ENCODE data around the gene POLR2E. TPM values are rescaled to one million over a fixed set of nuclear protein-coding genes. Genes with fewer than 3 reads are reported as not detected.
A peak's percentile ranks its signal among the peaks of the same experiment; 100 is the strongest.

POLR2E gene
- total and polyA plus RNA-seq, 8 donors = 40.0 to 69.4 (median 61.3) TPM

- no peaks in the 10 kb centered on the region for H3K27me3 ChIP-seq
- FAIRE-seq (no peak), DNase-seq (peak in 2 of 6 donors; percentile 30 to 63), ATAC-seq (no peak)
- H3K27ac ChIP-seq = no peak overlapping the region
- H3K9me3 ChIP-seq = no peaks in the 10 kb centered on the region
- TF ChIP-seq, protein P1, sequence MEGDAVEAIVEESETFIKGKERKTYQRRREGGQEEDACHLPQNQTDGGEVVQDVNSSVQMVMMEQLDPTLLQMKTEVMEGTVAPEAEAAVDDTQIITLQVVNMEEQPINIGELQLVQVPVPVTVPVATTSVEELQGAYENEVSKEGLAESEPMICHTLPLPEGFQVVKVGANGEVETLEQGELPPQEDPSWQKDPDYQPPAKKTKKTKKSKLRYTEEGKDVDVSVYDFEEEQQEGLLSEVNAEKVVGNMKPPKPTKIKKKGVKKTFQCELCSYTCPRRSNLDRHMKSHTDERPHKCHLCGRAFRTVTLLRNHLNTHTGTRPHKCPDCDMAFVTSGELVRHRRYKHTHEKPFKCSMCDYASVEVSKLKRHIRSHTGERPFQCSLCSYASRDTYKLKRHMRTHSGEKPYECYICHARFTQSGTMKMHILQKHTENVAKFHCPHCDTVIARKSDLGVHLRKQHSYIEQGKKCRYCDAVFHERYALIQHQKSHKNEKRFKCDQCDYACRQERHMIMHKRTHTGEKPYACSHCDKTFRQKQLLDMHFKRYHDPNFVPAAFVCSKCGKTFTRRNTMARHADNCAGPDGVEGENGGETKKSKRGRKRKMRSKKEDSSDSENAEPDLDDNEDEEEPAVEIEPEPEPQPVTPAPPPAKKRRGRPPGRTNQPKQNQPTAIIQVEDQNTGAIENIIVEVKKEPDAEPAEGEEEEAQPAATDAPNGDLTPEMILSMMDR (IDR thresholded peaks at IDR 0.05) = no peak
- H3K36me3 ChIP-seq = peaks cover 0 to 23% (median 16%) of the 10 kb centered on the region in 3 donors
- intact Hi-C loops (cut with DNase I) = no loop called here
- H3K4me1 ChIP-seq = peaks cover 0 to 9% (median 0%) of the 10 kb centered on the region in 3 donors
- WGBS, 2 donors = 85 to 87% methylated on average over 17 to 22 of the region's 22 CpGs
- H3K4me3 ChIP-seq = no peak overlapping the region
Observed at GRCh38 chr19:1089891-1090290, 5.3 kb downstream of the POLR2E start.

GRCh38 chr19:1089126-1089771 lies 5.9 kb downstream of the POLR2E start:
- FAIRE-seq (no peak), DNase-seq (peak in 2 of 6 donors; percentile 34 to 73), ATAC-seq (no peak)
- intact Hi-C loops (cut with DNase I) = no loop called here
- Histone ChIP-seq H3K36me3 (peaks cover 0 to 23% (median 16%) of the 10 kb centered on the region in 3 donors), H3K27ac (no peak overlapping the region), H3K4me3 (no peak overlapping the region), H3K27me3 (no peaks in the 10 kb centered on the region), H3K9me3 (no peaks in the 10 kb centered on the region), H3K4me1 (peaks cover 0 to 8% (median 0%) of the 10 kb centered on the region in 3 donors)
- TF ChIP-seq, protein P1 (IDR thresholded peaks at IDR 0.05) = no peak
- WGBS, 2 donors = 93% methylated on average over 32 of the region's 32 CpGs

GRCh38 chr19:1088416-1089010 lies 6.7 kb downstream of the POLR2E start:
- no peak overlapping the region for H3K4me3 ChIP-seq
- H3K9me3 ChIP-seq = no peaks in the 10 kb centered on the region
- H3K27me3 ChIP-seq = no peaks in the 10 kb centered on the region
- peaks cover 0 to 4% (median 0%) of the 10 kb centered on the region in 3 donors for H3K4me1 ChIP-seq
- WGBS, 2 donors = 88 to 94% methylated on average over 25 to 27 of the region's 27 CpGs
- H3K27ac ChIP-seq = peak overlapping the region in 2 of 4 donors; percentile 33 to 44
- DNase-seq (peak in 2 of 6 donors; percentile 42 to 77), FAIRE-seq (no peak), ATAC-seq (peak in 3 of 4 donors; percentile 3 to 49 (median 44))
- peaks cover 0 to 23% (median 16%) of the 10 kb centered on the region in 3 donors for H3K36me3 ChIP-seq
- TF ChIP-seq, protein P1 (IDR thresholded peaks at IDR 0.05) = no peak
- intact Hi-C loops (cut with DNase I) = no loop called here

DNA sequence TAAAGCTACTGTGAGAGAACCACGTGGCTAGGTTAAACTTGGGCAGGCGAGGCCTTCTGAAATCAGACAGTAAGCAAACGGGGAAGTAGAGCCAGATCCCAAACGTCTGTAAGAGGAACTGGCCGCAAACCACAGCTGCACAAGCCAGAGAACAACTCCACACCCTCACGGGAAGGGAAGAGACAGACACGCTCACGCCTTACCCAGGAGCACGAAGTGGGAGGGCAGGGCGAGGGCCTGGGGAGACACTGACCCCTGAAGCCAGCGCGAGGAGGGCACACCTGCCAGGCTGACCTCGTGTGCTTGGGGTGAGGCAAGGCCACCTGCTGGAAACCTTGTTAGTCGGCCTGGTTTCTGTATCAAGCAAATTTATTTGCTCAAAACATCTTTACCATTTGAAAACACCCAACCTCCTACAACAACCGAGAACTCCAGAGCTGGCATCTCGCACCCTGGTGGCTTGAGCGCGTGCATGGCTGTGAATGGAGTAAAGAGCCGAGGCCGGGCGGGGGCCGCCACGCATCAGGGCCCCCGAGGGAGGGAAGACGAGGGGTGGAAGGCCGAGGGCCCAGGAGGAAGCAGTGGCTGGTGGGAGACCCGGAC lies 7.3 kb downstream of the POLR2E start:
- intact Hi-C loops (cut with DNase I) = no loop called here
- Histone ChIP-seq H3K9me3 (no peaks in the 10 kb centered on the region), H3K36me3 (peaks cover 0 to 23% (median 16%) of the 10 kb centered on the region in 3 donors), H3K4me3 (no peak overlapping the region), H3K27ac (peak overlapping the region in 2 of 4 donors; percentile 33 to 44), H3K27me3 (no peaks in the 10 kb centered on the region), H3K4me1 (peaks cover 0 to 7% (median 0%) of the 10 kb centered on the region in 3 donors)
- DNase-seq = peak in 2 of 6 donors; percentile 25 to 66
- WGBS, 2 donors = 76 to 79% methylated on average over 27 of the region's 27 CpGs
- no peak for FAIRE-seq
- ATAC-seq = peak in 3 of 4 donors; percentile 3 to 62 (median 36)
- TF ChIP-seq, protein P1 (IDR thresholded peaks at IDR 0.05) = no peak
